H9 (cell line): ENCODE measurements around the gene ELANE. TPM values are rescaled to one million over a fixed set of nuclear protein-coding genes. Genes with fewer than 3 reads are reported as not detected.
A peak's percentile ranks its signal among the peaks of the same experiment; 100 is the strongest.

Experiments
- DNase-seq: peaks from one replicate; pipeline ENCODE4 v3.0.0-alpha.2; 2017
- H2AFZ ChIP-seq: one replicate; pipeline ENCODE4 v1.6.1; 2013; ENCODE audit warnings: mild to moderate bottlenecking, low read length, control low read depth, moderate library complexity
- H2AK5ac ChIP-seq: 2 replicates; pipeline ENCODE4 v1.6.1; 2013; ENCODE audit warnings: low read length, control low read depth, mixed read lengths; ENCODE audit not compliant: insufficient read length
- H2BK120ac ChIP-seq: one replicate; pipeline ENCODE4 v1.6.1; 2013; ENCODE audit warnings: low read depth, mild to moderate bottlenecking, low read length, control low read depth, inconsistent platforms; ENCODE audit not compliant: poor library complexity, severe bottlenecking
- H2BK12ac ChIP-seq: 2 replicates; pipeline ENCODE4 v1.6.1; 2013; ENCODE audit warnings: low read length, control low read depth, mixed read lengths, low read depth; ENCODE audit not compliant: insufficient read length
- H2BK15ac ChIP-seq: 2 replicates; pipeline ENCODE4 v1.6.1; 2013; ENCODE audit warnings: low read depth, low read length, control low read depth
- H2BK20ac ChIP-seq: one replicate; pipeline ENCODE4 v1.6.1; 2013; ENCODE audit warnings: low read depth, mild to moderate bottlenecking, low read length, control low read depth, inconsistent platforms; ENCODE audit not compliant: poor library complexity, severe bottlenecking
- H2BK5ac ChIP-seq: 2 replicates; pipeline ENCODE4 v1.6.1; 2013; ENCODE audit warnings: low read length, control low read depth, mixed read lengths; ENCODE audit not compliant: insufficient read length
- H3K14ac ChIP-seq: 2 replicates; pipeline ENCODE4 v1.6.1; 2013; ENCODE audit warnings: low read length, control low read depth; ENCODE audit not compliant: insufficient read depth
- H3K18ac ChIP-seq: 2 replicates; pipeline ENCODE4 v1.6.1; 2013; ENCODE audit warnings: low read depth, mild to moderate bottlenecking, mixed read lengths, low read length, control low read depth; ENCODE audit not compliant: insufficient read length
- H3K23ac ChIP-seq: 2 replicates; pipeline ENCODE4 v1.6.1; 2013; ENCODE audit warnings: low read length, control low read depth, mixed read lengths, low read depth; ENCODE audit not compliant: insufficient read length
- H3K23me2 ChIP-seq: 2 replicates; pipeline ENCODE4 v1.6.1; 2013; ENCODE audit warnings: low read depth, mild to moderate bottlenecking, mixed read lengths, low read length, control low read depth; ENCODE audit not compliant: insufficient read length, poor library complexity, severe bottlenecking
- H3K27ac ChIP-seq: 2 replicates; pipeline ENCODE4 v1.5.1; 2013; ENCODE audit warnings: low read length, control low read depth, mixed read lengths, low read depth; ENCODE audit not compliant: insufficient read length
- H3K27me3 ChIP-seq: 2 replicates; pipeline ENCODE4 v1.6.1; 2013; ENCODE audit warnings: low read length, control low read depth, inconsistent platforms; ENCODE audit not compliant: insufficient read depth
- H3K4ac ChIP-seq: 2 replicates; pipeline ENCODE4 v1.6.1; 2013; ENCODE audit warnings: low read depth, mild to moderate bottlenecking, control low read depth, inconsistent platforms, low read length, moderate library complexity
- H3K4me1 ChIP-seq: 2 replicates; pipeline ENCODE4 v1.6.1; 2013; ENCODE audit warnings: low read length, control low read depth, inconsistent platforms; ENCODE audit not compliant: insufficient read depth
- H3K4me2 ChIP-seq: 2 replicates; pipeline ENCODE4 v1.6.1; 2013; ENCODE audit warnings: low read length, control low read depth, mixed read lengths; ENCODE audit not compliant: insufficient read length, insufficient read depth
- H3K56ac ChIP-seq: 2 replicates; pipeline ENCODE4 v1.6.1; 2013; ENCODE audit warnings: low read depth, mild to moderate bottlenecking, mixed read lengths, low read length, control low read depth; ENCODE audit not compliant: insufficient read length
- H3K79me1 ChIP-seq: 2 replicates; pipeline ENCODE4 v1.6.1; 2013; ENCODE audit warnings: low read depth, mild to moderate bottlenecking, moderate library complexity, low read length, control low read depth, inconsistent platforms; ENCODE audit not compliant: insufficient read depth, poor library complexity, severe bottlenecking
- H3K79me2 ChIP-seq: 2 replicates; pipeline ENCODE4 v1.6.1; 2013; ENCODE audit warnings: low read length, control low read depth, inconsistent platforms; ENCODE audit not compliant: insufficient read depth
- H3K9ac ChIP-seq: 2 replicates; pipeline ENCODE4 v1.6.1; 2013; ENCODE audit warnings: low read length, control low read depth, mixed read lengths; ENCODE audit not compliant: insufficient read length; ENCODE audit errors: extremely low read depth
- H3K9me3 ChIP-seq: one replicate; pipeline ENCODE4 v1.6.1; 2013; ENCODE audit warnings: low read depth, low read length, inconsistent platforms; ENCODE audit not compliant: control insufficient read depth
- H3T11ph ChIP-seq: one replicate; pipeline ENCODE4 v1.6.1; 2013; ENCODE audit warnings: mild to moderate bottlenecking, low read length, control low read depth, inconsistent platforms
- H4K20me1 ChIP-seq: one replicate; pipeline ENCODE4 v1.6.1; 2013; ENCODE audit not compliant: control insufficient read depth, insufficient read length, insufficient read depth
- H4K5ac ChIP-seq: 2 replicates; pipeline ENCODE4 v1.6.1; 2013; ENCODE audit warnings: low read depth, mild to moderate bottlenecking, mixed read lengths, low read length, control low read depth; ENCODE audit not compliant: insufficient read length
- H4K8ac ChIP-seq: replicated peaks from 2 replicates; pipeline ENCODE4 v1.6.1; 2013; ENCODE audit warnings: low read length, control low read depth, mixed read lengths, low read depth; ENCODE audit not compliant: insufficient read length
- H4K91ac ChIP-seq: 2 replicates; pipeline ENCODE4 v1.6.1; 2013; ENCODE audit warnings: low read depth, mild to moderate bottlenecking, moderate library complexity, mixed read lengths, low read length, control low read depth; ENCODE audit not compliant: insufficient read length
- H3K27ac Mint-ChIP-seq, 3 experiments: 2 replicates in 2 of 3; 3 replicates in 1 of 3; pipeline ENCODE4 v1.8.0; 2020 to 2021; ENCODE audit warnings: mixed read lengths in 3 of 3, mild to moderate bottlenecking in 1 of 3, moderate library complexity in 1 of 3
- H3K27me3 Mint-ChIP-seq: 2 replicates; pipeline ENCODE4 v1.8.0; 2021; ENCODE audit warnings: low read depth, mild to moderate bottlenecking, moderate library complexity, mixed read lengths
- H3K36me3 Mint-ChIP-seq, 3 experiments: 2 replicates in 2 of 3; 3 replicates in 1 of 3; pipeline ENCODE4 v1.8.0; 2020 to 2021; ENCODE audit warnings: low read depth in 3 of 3, mixed read lengths in 3 of 3; ENCODE audit not compliant: insufficient read depth in 1 of 3
- H3K4me1 Mint-ChIP-seq, 2 experiments: 2 replicates each; pipeline ENCODE4 v1.8.0; 2020; ENCODE audit warnings: mixed read lengths in 2 of 2
- H3K4me3 Mint-ChIP-seq, 2 experiments: 2 replicates in 1 of 2; 3 replicates in 1 of 2; pipeline ENCODE4 v1.8.0; 2020 to 2021; ENCODE audit warnings: mild to moderate bottlenecking in 2 of 2, mixed read lengths in 2 of 2, moderate library complexity in 1 of 2
- H3K9me3 Mint-ChIP-seq, 2 experiments: 2 replicates in 1 of 2; 3 replicates in 1 of 2; pipeline ENCODE4 v1.8.0; 2020; ENCODE audit warnings: mild to moderate bottlenecking in 2 of 2, mixed read lengths in 2 of 2, moderate library complexity in 1 of 2
- WGBS: extraction: QIAGEN DNeasy Blood & Tissue Kit; methylation state at CpG from one replicate; pipeline ENCODE4 v1.1.7; 2013; ENCODE audit warnings: missing lambda C conversion rate, low lambda C conversion rate, mixed read lengths; ENCODE audit not compliant: insufficient read length; ENCODE audit errors: extremely low coverage; 5-methylcytosine and 5-hydroxymethylcytosine counted together
- total RNA-seq: library from RNA; stranded (reverse); gene quantifications from 2 replicates; pipeline ENCODE4 v1.2.1, GENCODE V29; 2021
- TF ChIP-seq, protein P1 (sequence below): fragments of 200-600 bp; sonication (generic); conservative IDR thresholded peaks from 3 replicates; pipeline ENCODE4 v1.8.0; 2021; ENCODE audit warnings: antibody characterized with exemption, mild to moderate bottlenecking

The ELANE gene
- total RNA-seq, 1 experiment from 2014 or later = not detected

DNA sequence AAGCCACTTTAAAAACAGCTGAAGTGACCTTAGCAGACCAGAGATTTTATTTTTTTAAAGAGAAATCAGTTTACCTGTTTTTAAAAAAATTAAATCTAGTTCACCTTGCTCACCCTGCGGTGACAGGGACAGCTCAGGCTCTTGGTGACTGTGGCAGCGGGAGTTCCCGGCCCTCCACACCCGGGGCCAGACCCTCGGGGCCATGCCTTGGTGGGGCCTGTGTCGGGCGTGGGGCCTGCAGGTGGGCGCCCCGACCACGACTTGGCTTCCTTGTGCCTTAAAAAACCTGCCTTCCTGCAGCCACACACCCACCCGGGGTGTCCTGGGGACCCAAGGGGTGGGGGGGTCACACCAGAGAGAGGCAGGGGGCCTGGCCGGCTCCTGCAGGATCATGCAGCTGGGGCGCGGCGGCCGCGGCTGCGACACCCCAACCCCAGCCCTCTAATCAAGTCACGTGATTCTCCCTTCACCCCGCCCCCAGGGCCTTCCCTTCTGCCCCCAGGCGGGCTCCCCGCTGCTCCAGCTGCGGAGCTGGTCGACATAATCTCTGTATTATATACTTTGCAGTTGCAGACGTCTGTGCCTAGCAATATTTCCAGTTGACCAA, 41.1 kb upstream of the ELANE start:
- H3K4ac ChIP-seq = no peak overlapping the region
- H3K27me3 Mint-ChIP-seq = peaks cover 3% of the 10 kb centered on the region; the same call in 1 of the 2 replicates
- H4K8ac ChIP-seq = no peak overlapping the region
- no peak overlapping the region for H3K4me3 Mint-ChIP-seq
- H2BK120ac ChIP-seq = no peak overlapping the region
- no peak overlapping the region for H2BK12ac ChIP-seq
- 0 out of 4 replicates have a peak, but pooled peaks cover 0 to 3% of the 10 kb centered on the region in 2 experiments for H3K4me1 Mint-ChIP-seq
- H3K79me2 ChIP-seq = no peaks in the 10 kb centered on the region
- H3K18ac ChIP-seq = no peak overlapping the region
- no CpG with 5 or more reads among the region's 25 CpGs for WGBS
- no peak overlapping the region for H2AK5ac ChIP-seq
- no peak overlapping the region for H3K4me2 ChIP-seq
- no peak overlapping the region for H3K9ac ChIP-seq
- DNase-seq = peak; percentile 38
- no peak overlapping the region for H3K14ac ChIP-seq
- H4K5ac ChIP-seq = no peak overlapping the region
- peaks cover 4% of the 10 kb centered on the region for H3K79me1 ChIP-seq
- peak overlapping the region in 1 of 3 experiments; percentile 91; a peak in 2 of 7 replicates for H3K27ac Mint-ChIP-seq
- no peak overlapping the region for H2BK15ac ChIP-seq
- H3K27ac ChIP-seq = no peak overlapping the region
- H3K23ac ChIP-seq = no peak overlapping the region
- no peaks in the 10 kb centered on the region for H3K9me3 ChIP-seq
- H4K91ac ChIP-seq = no peak overlapping the region
- no peak overlapping the region for H2BK20ac ChIP-seq
- H3K36me3 Mint-ChIP-seq = peaks cover 37 to 63% (median 61%) of the 10 kb centered on the region in 3 experiments
- no peaks in the 10 kb centered on the region for H3K27me3 ChIP-seq
- TF ChIP-seq, protein P1, sequence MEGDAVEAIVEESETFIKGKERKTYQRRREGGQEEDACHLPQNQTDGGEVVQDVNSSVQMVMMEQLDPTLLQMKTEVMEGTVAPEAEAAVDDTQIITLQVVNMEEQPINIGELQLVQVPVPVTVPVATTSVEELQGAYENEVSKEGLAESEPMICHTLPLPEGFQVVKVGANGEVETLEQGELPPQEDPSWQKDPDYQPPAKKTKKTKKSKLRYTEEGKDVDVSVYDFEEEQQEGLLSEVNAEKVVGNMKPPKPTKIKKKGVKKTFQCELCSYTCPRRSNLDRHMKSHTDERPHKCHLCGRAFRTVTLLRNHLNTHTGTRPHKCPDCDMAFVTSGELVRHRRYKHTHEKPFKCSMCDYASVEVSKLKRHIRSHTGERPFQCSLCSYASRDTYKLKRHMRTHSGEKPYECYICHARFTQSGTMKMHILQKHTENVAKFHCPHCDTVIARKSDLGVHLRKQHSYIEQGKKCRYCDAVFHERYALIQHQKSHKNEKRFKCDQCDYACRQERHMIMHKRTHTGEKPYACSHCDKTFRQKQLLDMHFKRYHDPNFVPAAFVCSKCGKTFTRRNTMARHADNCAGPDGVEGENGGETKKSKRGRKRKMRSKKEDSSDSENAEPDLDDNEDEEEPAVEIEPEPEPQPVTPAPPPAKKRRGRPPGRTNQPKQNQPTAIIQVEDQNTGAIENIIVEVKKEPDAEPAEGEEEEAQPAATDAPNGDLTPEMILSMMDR = no peak
- no peaks in the 10 kb centered on the region; a peak in 1 of 5 replicates for H3K9me3 Mint-ChIP-seq
- no peaks in the 10 kb centered on the region for H4K20me1 ChIP-seq
- H3K23me2 ChIP-seq = no peaks in the 10 kb centered on the region
- no peak overlapping the region for H3K56ac ChIP-seq
- no peak overlapping the region for H2AFZ ChIP-seq
- H3T11ph ChIP-seq = no peak overlapping the region
- H2BK5ac ChIP-seq = no peak overlapping the region
- H3K4me1 ChIP-seq = no peaks in the 10 kb centered on the region
